Mammary epithelial cell (primary cell): ENCODE data around the gene WIPF1.

ENCODE experiments used
- CTCF ChIP-seq, 2 donors: IDR thresholded peaks in 1 of 2; conservative IDR thresholded peaks in 1 of 2; 2 replicates each; pipeline ENCODE4 v1.5.1; 2011 to 2012; ENCODE audit warnings: inconsistent platforms in 2 of 2, low read length in 2 of 2, mild to moderate bottlenecking in 2 of 2, control low read depth in 1 of 2, low read depth in 1 of 2; ENCODE audit not compliant: insufficient read depth in 1 of 2; ENCODE audit errors: extremely low read depth in 1 of 2
- EZH2 ChIP-seq: IDR thresholded peaks from 2 replicates; pipeline ENCODE4 v1.6.1; 2012; ENCODE audit warnings: low read length, inconsistent platforms, borderline replicate concordance

DNA sequence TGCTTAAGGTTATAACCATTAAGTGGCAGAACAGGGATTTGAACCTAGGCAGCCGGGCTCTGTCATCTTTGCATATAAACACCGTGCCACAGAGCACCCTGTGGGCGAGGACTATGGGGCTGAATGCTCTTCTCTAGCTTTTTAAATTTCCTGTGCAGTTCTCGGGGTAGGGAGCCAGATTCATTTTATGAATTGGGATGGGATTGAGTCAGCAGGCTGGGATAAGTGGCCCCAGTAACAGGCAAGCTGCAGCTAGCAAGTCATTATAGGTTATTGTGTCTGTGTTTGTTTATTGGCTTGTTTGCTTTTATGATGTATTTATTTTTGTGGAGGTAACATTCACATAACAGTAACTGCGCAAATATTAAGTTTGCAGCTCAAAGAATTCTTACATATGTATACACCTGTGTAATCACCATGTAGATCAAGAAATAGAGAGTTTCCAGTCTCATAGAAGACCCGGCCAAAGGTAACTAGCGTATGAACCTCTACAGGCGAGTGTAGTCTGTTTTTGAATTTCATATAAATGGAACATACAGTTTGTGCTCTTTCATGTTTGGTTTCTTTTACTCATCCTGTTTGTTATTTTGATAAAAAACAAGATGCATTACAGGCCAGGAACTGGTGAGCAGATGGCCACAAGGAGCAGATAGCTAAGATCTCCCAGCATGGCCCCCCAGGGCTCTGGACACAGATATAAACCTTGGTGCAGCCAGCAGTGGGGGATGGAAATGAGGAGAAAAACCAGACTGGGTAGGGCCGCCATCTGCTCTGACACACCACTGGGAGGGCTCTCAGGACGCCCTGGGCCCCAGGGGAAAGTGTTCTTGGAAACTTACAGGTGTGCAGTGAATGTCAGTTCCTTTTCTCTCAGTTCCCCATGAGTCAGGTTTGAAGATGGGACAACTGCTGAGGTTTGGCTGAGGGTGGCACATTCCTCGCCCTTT lies 61.6 kb downstream of the WIPF1 start:
- TF ChIP-seq CTCF (conservative IDR thresholded peaks at IDR 0.05 in 1 of 2, IDR thresholded peaks at IDR 0.05 in 1 of 2; ENCODE audit: extremely low read depth in 1 of 2, insufficient read depth in 1 of 2, low read depth in 1 of 2, low read length in 2 of 2) (no peak), EZH2 (no peak)
